Astrocyte (in vitro differentiated cells and primary cell): ENCODE data around the gene MTMR8. TPM values are rescaled to one million over a fixed set of nuclear protein-coding genes. Genes with fewer than 3 reads are reported as not detected.
"Not testable (repeated sequence)": the region's sequence is repeated elsewhere in the genome, so short reads cannot be mapped to it uniquely, and the experiment has no call there.

Experiments used
- DNase-seq: peaks from one replicate; pipeline ENCODE4 v3.0.0-alpha.2; 2010; ENCODE audit warnings: low read depth
- FAIRE-seq: peaks from 2 replicates; lab custom pipeline; 2011; peaks lifted over from hg19 to GRCh38; lab: Jason Lieb, UNC
- H2AFZ ChIP-seq: 2 replicates; pipeline ENCODE4 v1.6.0; 2012; ENCODE audit warnings: low read depth, low read length, inconsistent platforms
- H3K27ac ChIP-seq: 2 replicates; pipeline ENCODE4 v1.5.1; 2011; ENCODE audit warnings: low read depth, low read length, inconsistent platforms
- H3K27me3 ChIP-seq: 2 replicates; pipeline ENCODE4 v1.6.0; 2011; ENCODE audit warnings: low read length, inconsistent platforms; ENCODE audit not compliant: insufficient read depth
- H3K36me3 ChIP-seq: 2 replicates; pipeline ENCODE4 v1.5.1; 2011; ENCODE audit warnings: low read length, inconsistent platforms; ENCODE audit not compliant: insufficient read depth
- H3K4me1 ChIP-seq: 2 replicates; pipeline ENCODE4 v1.5.1; 2011; ENCODE audit warnings: low read length, inconsistent platforms; ENCODE audit not compliant: insufficient read depth
- H3K4me2 ChIP-seq: 2 replicates; pipeline ENCODE4 v1.6.0; 2012; ENCODE audit warnings: low read length, inconsistent platforms
- H3K4me3 ChIP-seq: 2 replicates; pipeline ENCODE4 v1.5.1; 2011; ENCODE audit warnings: low read depth, mild to moderate bottlenecking, low read length, inconsistent platforms; ENCODE audit not compliant: insufficient read depth
- H3K79me2 ChIP-seq: 2 replicates; pipeline ENCODE4 v1.6.0; 2012; ENCODE audit warnings: mild to moderate bottlenecking, low read length, inconsistent platforms; ENCODE audit not compliant: insufficient read depth
- H3K9ac ChIP-seq: 2 replicates; pipeline ENCODE4 v1.6.0; 2012; ENCODE audit warnings: mild to moderate bottlenecking, low read length, inconsistent platforms
- H3K9me3 ChIP-seq: 2 replicates; pipeline ENCODE4 v1.5.1; 2012; ENCODE audit warnings: low read depth, mild to moderate bottlenecking, low read length, inconsistent platforms; ENCODE audit not compliant: insufficient read depth
- H4K20me1 ChIP-seq: 2 replicates; pipeline ENCODE4 v1.6.0; 2012; ENCODE audit warnings: low read length, inconsistent platforms; ENCODE audit not compliant: insufficient read depth
- H3K27ac Mint-ChIP-seq: one replicate; pipeline ENCODE4 v1.8.0; 2021; ENCODE audit warnings: mild to moderate bottlenecking, mixed read lengths; ENCODE audit not compliant: unreplicated experiment
- H3K27me3 Mint-ChIP-seq: one replicate; pipeline ENCODE4 v1.8.0; 2021; ENCODE audit warnings: low read depth, mixed read lengths; ENCODE audit not compliant: unreplicated experiment
- H3K36me3 Mint-ChIP-seq: one replicate; pipeline ENCODE4 v1.8.0; 2021; ENCODE audit warnings: low read depth, mixed read lengths; ENCODE audit not compliant: unreplicated experiment
- H3K4me1 Mint-ChIP-seq: one replicate; pipeline ENCODE4 v1.8.0; 2021; ENCODE audit warnings: low read depth, mixed read lengths; ENCODE audit not compliant: unreplicated experiment
- H3K4me3 Mint-ChIP-seq: one replicate; pipeline ENCODE4 v1.8.0; 2021; ENCODE audit warnings: mild to moderate bottlenecking, moderate library complexity, mixed read lengths; ENCODE audit not compliant: unreplicated experiment
- H3K9me3 Mint-ChIP-seq: one replicate; pipeline ENCODE4 v1.8.0; 2021; ENCODE audit warnings: mild to moderate bottlenecking, mixed read lengths; ENCODE audit not compliant: unreplicated experiment
- EZH2 ChIP-seq: IDR thresholded peaks from 2 replicates; pipeline ENCODE4 v1.6.1; 2012; ENCODE audit warnings: mild to moderate bottlenecking, low read length, inconsistent platforms; ENCODE audit not compliant: insufficient read depth
- total RNA-seq: library from RNA; stranded (reverse); gene quantifications from 2 replicates; pipeline ENCODE4 v1.2.1, GENCODE V29; 2021
- TF ChIP-seq, protein P1 (sequence below): IDR thresholded peaks from 2 replicates; pipeline ENCODE4 v1.5.1; 2011; ENCODE audit warnings: low read depth, mild to moderate bottlenecking, inconsistent platforms, low read length, moderate library complexity; ENCODE audit not compliant: insufficient read depth

The MTMR8 gene
- total RNA-seq, 1 donor from 2014 or later = 1.6 TPM

DNA sequence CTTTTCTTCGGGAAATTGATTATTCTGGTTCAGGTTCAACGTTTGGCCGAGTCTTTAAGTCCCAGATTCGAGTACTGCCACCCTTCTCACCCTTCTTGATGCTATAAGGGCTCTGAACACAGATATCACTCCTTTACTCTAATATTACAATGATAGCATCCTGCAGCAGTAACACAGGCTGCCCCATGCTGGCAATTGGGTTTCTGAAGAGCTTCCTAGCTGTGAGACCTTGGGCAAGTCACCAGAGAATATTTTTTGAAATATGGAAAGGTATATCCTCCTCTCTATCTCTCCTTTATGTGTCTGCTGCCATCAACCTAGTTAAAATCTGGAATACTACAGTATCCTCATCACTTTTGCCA is 297 bp upstream of the MTMR8 start:
- Histone ChIP-seq H3K4me1 (no peaks in the 10 kb centered on the region), H3K27me3 (no peaks in the 10 kb centered on the region), H4K20me1 (no peaks in the 10 kb centered on the region), H3K79me2 (no peaks in the 10 kb centered on the region), H3K27ac (no peak overlapping the region), H3K4me2 (peak overlapping the region; percentile 60), H2AFZ (peak overlapping the region; percentile 47), H3K9me3 (no peaks in the 10 kb centered on the region), H3K9ac (no peak overlapping the region), H3K4me3 (peak overlapping the region; percentile 37), H3K36me3 (no peaks in the 10 kb centered on the region)
- H3K27me3 Mint-ChIP-seq = no peaks in the 10 kb centered on the region
- H3K4me1 Mint-ChIP-seq = no peaks in the 10 kb centered on the region
- H3K9me3 Mint-ChIP-seq = peaks cover 2% of the 10 kb centered on the region
- H3K27ac Mint-ChIP-seq = no peak overlapping the region
- no peak for FAIRE-seq
- H3K36me3 Mint-ChIP-seq = no peaks in the 10 kb centered on the region
- no peak for TF ChIP-seq EZH2
- TF ChIP-seq, protein P1, sequence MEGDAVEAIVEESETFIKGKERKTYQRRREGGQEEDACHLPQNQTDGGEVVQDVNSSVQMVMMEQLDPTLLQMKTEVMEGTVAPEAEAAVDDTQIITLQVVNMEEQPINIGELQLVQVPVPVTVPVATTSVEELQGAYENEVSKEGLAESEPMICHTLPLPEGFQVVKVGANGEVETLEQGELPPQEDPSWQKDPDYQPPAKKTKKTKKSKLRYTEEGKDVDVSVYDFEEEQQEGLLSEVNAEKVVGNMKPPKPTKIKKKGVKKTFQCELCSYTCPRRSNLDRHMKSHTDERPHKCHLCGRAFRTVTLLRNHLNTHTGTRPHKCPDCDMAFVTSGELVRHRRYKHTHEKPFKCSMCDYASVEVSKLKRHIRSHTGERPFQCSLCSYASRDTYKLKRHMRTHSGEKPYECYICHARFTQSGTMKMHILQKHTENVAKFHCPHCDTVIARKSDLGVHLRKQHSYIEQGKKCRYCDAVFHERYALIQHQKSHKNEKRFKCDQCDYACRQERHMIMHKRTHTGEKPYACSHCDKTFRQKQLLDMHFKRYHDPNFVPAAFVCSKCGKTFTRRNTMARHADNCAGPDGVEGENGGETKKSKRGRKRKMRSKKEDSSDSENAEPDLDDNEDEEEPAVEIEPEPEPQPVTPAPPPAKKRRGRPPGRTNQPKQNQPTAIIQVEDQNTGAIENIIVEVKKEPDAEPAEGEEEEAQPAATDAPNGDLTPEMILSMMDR = no peak
- no peak for DNase-seq
- peak overlapping the region; percentile 94 for H3K4me3 Mint-ChIP-seq

DNA sequence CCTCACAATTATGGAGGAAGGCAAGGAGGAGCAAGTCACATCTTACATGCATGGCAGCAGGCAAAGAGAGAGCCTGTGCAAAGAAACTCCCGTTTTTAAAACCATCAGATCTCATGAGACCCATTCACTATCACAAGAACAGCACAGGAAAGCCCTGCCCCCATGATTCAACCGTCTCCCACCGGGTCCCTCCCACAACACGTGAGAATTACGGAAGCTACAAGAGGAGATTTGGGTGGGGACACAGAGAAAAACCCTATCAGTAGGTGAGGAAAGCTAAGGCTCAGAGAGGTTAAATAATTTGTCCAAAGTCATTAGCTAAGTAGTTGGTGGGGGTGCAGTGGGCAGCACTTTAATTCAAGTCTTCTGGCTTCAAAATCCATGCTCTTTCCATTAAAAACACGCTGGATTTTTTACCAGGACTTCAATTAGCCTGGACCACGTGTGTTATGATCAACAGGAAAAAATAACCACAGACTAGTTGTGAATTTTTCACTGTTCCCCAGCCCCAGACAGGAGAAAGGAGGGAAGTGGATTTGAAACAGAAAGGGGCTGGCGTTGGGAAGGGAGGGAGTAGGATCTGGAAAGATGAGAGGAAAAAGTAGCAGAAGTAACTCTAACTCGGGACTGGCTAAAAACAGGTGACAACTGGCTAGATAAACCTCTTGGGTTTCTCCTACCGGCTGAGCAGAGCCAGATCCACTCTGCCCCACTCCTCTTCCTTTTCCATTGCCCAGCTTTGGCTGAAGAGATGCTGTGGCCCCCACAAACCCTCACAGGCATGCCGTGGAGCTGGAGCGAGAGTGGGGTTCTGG is 986 bp downstream of the MTMR8 start:
- H2AFZ ChIP-seq = no peak overlapping the region
- H3K27me3 Mint-ChIP-seq = no peaks in the 10 kb centered on the region
- H3K4me1 Mint-ChIP-seq = no peaks in the 10 kb centered on the region
- H4K20me1 ChIP-seq = no peaks in the 10 kb centered on the region
- DNase-seq (no peak), FAIRE-seq (peak; percentile 20)
- H3K27ac ChIP-seq = no peak overlapping the region
- peaks cover 2% of the 10 kb centered on the region for H3K9me3 Mint-ChIP-seq
- H3K4me3 ChIP-seq = peak overlapping the region; percentile 37
- no peaks in the 10 kb centered on the region for H3K9me3 ChIP-seq
- H3K36me3 Mint-ChIP-seq = no peaks in the 10 kb centered on the region
- no peak overlapping the region for H3K9ac ChIP-seq
- peak overlapping the region; percentile 94 for H3K4me3 Mint-ChIP-seq
- TF ChIP-seq, protein P1 = no peak
- no peak for TF ChIP-seq EZH2
- H3K36me3 ChIP-seq = no peaks in the 10 kb centered on the region
- H3K4me2 ChIP-seq = peak overlapping the region; percentile 60
- H3K79me2 ChIP-seq = no peaks in the 10 kb centered on the region
- no peaks in the 10 kb centered on the region for H3K4me1 ChIP-seq
- H3K27ac Mint-ChIP-seq = no peak overlapping the region
- no peaks in the 10 kb centered on the region for H3K27me3 ChIP-seq

DNA sequence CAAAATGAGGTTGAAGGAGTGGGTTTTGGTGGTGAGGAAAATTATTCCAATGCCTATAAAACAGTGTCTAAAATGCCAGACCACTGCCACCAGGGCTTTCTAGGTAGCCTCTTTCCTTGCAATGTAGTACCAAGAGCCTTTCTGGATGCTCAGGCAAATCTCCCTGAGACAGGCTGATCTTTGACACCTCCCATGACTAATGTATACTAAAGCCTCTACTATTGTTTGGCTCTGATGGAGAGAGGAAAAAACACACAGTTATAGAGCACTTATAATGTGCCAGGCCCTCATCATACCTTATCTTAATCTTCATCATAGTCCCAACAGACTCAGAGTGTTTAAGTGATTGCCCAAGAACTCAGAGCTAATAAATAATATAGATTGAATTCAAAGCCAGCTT is 5.8 kb downstream of the MTMR8 start:
- no peaks in the 10 kb centered on the region for H3K79me2 ChIP-seq
- H3K27ac ChIP-seq = no peak overlapping the region
- DNase-seq = no peak
- no peak overlapping the region for H3K4me3 Mint-ChIP-seq
- no peak for FAIRE-seq
- no peaks in the 10 kb centered on the region for H3K4me1 ChIP-seq
- no peaks in the 10 kb centered on the region for H3K27me3 ChIP-seq
- H3K9me3 Mint-ChIP-seq = peaks cover 4% of the 10 kb centered on the region
- no peaks in the 10 kb centered on the region for H3K36me3 Mint-ChIP-seq
- H3K9ac ChIP-seq = no peak overlapping the region
- no peak overlapping the region for H2AFZ ChIP-seq
- H3K9me3 ChIP-seq = no peaks in the 10 kb centered on the region
- H3K4me3 ChIP-seq = no peak overlapping the region
- no peak overlapping the region for H3K4me2 ChIP-seq
- no peaks in the 10 kb centered on the region for H3K4me1 Mint-ChIP-seq
- H3K36me3 ChIP-seq = no peaks in the 10 kb centered on the region
- H3K27me3 Mint-ChIP-seq = no peaks in the 10 kb centered on the region
- no peaks in the 10 kb centered on the region for H4K20me1 ChIP-seq
- no peak for TF ChIP-seq EZH2
- TF ChIP-seq, protein P1 = no peak
- no peak overlapping the region for H3K27ac Mint-ChIP-seq

DNA sequence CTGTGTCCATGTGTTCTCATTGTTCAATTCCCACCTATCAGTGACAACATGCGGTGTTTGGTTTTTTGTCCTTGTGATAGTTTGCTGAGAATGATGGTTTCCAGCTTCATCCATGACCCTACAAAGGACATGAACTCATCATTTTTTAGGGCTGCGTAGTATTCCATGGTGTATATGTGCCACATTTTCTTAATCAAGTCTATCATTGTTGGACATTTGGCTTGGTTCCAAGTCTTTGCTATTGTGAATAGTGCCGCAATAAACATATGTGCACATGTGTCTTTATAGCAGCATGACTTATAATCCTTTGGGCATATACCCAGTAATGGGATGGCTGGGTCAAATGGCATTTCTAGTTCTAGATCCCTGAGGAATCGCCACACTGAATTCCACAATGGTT is 14.5 kb downstream of the MTMR8 start:
- H3K79me2 ChIP-seq, H3K4me1 ChIP-seq, H3K9me3 Mint-ChIP-seq, DNase-seq, H3K36me3 ChIP-seq, H3K27me3 Mint-ChIP-seq, H2AFZ ChIP-seq, H3K27me3 ChIP-seq, H3K4me3 Mint-ChIP-seq, H3K9me3 ChIP-seq, H3K36me3 Mint-ChIP-seq, H3K9ac ChIP-seq, H4K20me1 ChIP-seq, H3K27ac ChIP-seq, H3K4me1 Mint-ChIP-seq, H3K4me3 ChIP-seq, H3K27ac Mint-ChIP-seq, H3K4me2 ChIP-seq: not testable (repeated sequence)
- peak; percentile 37 for FAIRE-seq
